Measurements from ENCODE around the gene MS4A18.

Gene MS4A18

DNA sequence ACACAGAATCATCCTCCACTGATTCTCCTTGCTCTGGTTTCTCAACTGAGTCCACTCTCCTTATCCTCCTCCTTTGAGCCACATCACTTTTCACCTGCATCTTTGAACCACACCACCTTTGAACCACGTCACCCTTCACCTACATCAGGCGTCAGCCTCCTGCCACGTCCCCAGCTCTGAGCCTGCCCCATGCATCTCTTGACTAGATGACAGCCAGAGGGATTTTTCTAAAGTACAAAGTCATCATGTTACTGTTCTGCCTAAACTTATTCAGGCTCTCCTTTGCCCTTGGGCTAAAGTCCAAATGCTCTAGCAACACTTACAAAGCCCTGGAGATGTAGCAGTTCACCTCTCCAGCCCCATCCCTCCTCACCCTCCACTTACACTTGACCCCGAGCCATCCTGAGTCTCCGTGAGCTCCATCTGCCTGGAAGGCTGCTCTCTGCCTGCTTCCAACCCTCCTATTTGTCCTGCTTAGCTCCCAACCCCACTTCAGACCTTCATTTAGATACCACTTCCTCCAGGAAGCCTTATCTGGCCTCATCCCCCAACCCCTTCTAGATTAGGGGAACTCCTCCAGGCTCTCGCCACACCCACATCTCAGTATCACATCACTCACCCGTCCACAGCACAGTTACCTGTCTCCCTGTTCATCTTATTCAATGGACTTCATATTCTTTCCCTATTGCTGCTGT is 56.9 kb downstream of the MS4A18 start:
- Histone ChIP-seq H3K27ac (ENCODE audit: low read length) (no peak overlapping the region), H3K27me3 (ENCODE audit: insufficient read depth, low read length, poor library complexity) (no peaks in the 10 kb centered on the region), H3K4me1 (ENCODE audit: insufficient read depth, low read length) (no peaks in the 10 kb centered on the region), H3K9ac (ENCODE audit: low read depth, low read length) (no peak overlapping the region), H3K4me3 (ENCODE audit: low read depth in 1 of 2, low read length in 2 of 2) (no peak overlapping the region), H3K9me3 (ENCODE audit: insufficient read depth, low read length, severe bottlenecking) (no peaks in the 10 kb centered on the region), H2AFZ (ENCODE audit: low read depth, low read length) (no peak overlapping the region), H3K36me3 (ENCODE audit: insufficient read depth, low read length) (no peaks in the 10 kb centered on the region), H4K20me1 (ENCODE audit: insufficient read depth, low read length) (no peaks in the 10 kb centered on the region), H3K79me2 (ENCODE audit: insufficient read depth, low read length) (no peaks in the 10 kb centered on the region), H3K4me2 (ENCODE audit: insufficient read depth, low read length) (no peak overlapping the region)
- DNase-seq (no peak), ATAC-seq (ENCODE audit: insufficient read depth, low read depth) (no peak)
- TF ChIP-seq EZH2 (IDR thresholded peaks at IDR 0.05; ENCODE audit: borderline replicate concordance, low read depth, low read length, severe bottlenecking): no peak
- TF ChIP-seq CTCF (IDR thresholded peaks at IDR 0.05; ENCODE audit: borderline replicate concordance, extremely low read depth, low read length, poor library complexity, severe bottlenecking): no peak

DNA sequence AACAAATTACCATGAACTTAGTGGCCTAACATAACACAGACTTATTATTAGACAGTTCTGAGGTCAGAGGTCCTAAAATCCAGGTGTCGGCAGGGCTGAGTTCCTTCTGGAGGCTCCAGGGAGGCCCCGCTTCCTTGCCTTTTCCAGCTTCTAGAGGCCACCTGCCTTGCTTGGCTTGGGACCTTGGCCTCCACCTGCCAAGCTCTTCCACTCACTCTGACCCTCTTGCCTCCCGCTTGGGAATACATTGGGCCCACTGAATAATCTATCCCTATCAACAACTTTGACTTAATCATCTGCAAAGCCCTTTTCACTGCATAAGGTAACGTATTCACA is 57.4 kb downstream of the MS4A18 start:
- ATAC-seq (ENCODE audit: insufficient read depth, low read depth) (no peak), DNase-seq (no peak)
- no peaks in the 10 kb centered on the region for H3K36me3 ChIP-seq (ENCODE audit: insufficient read depth, low read length)
- no peaks in the 10 kb centered on the region for H4K20me1 ChIP-seq (ENCODE audit: insufficient read depth, low read length)
- no peak overlapping the region for H3K27ac ChIP-seq (ENCODE audit: low read length)
- H3K9me3 ChIP-seq (ENCODE audit: insufficient read depth, low read length, severe bottlenecking): no peaks in the 10 kb centered on the region
- no peaks in the 10 kb centered on the region for H3K27me3 ChIP-seq (ENCODE audit: insufficient read depth, low read length, poor library complexity)
- no peaks in the 10 kb centered on the region for H3K4me1 ChIP-seq (ENCODE audit: insufficient read depth, low read length)
- no peak overlapping the region for H2AFZ ChIP-seq (ENCODE audit: low read depth, low read length)
- H3K4me3 ChIP-seq (ENCODE audit: low read depth in 1 of 2, low read length in 2 of 2): no peak overlapping the region
- TF ChIP-seq EZH2 (IDR thresholded peaks at IDR 0.05; ENCODE audit: borderline replicate concordance, low read depth, low read length, severe bottlenecking) (no peak), CTCF (IDR thresholded peaks at IDR 0.05; ENCODE audit: borderline replicate concordance, extremely low read depth, low read length, poor library complexity, severe bottlenecking) (no peak)
- no peak overlapping the region for H3K9ac ChIP-seq (ENCODE audit: low read depth, low read length)
- no peak overlapping the region for H3K4me2 ChIP-seq (ENCODE audit: insufficient read depth, low read length)
- H3K79me2 ChIP-seq (ENCODE audit: insufficient read depth, low read length): no peaks in the 10 kb centered on the region

DNA sequence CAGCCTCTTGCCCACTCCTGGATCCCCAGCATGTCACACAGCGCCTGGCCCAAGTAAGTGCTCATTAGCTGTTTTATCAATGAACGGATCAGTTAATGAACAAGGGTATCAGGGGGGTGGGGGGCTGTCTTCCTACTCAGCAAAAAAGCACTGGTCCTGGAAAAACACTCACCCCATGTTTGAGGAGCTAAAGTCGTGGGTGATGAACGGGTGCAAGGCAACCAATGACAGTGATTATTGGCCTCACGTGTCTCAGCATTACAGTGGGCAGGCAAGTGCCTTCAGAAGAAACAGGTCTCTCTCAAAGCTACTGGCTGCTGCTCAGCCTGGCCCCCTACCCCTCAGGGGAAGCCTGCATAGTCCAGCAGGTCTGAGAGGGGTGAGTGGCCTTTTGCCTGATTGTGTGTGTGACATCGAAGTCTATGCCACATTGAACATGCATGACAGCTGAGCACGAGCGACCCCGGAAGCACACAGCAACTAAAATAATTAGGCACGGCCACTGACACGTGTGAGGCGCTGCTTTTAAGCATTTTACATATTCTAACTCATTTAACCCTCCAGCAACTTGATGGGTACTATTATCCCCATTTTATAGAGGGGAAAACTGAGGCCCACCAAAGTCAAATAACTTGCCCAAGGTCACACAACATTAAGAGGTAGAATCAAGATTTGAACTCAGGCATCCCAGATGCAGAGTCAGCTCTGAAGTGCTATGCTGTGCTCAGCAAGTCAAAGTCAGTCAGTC is 58.0 kb downstream of the MS4A18 start:
- Histone ChIP-seq H3K4me1 (ENCODE audit: insufficient read depth, low read length) (no peaks in the 10 kb centered on the region), H3K4me3 (ENCODE audit: low read depth in 1 of 2, low read length in 2 of 2) (no peak overlapping the region), H3K4me2 (ENCODE audit: insufficient read depth, low read length) (no peak overlapping the region), H2AFZ (ENCODE audit: low read depth, low read length) (no peak overlapping the region), H4K20me1 (ENCODE audit: insufficient read depth, low read length) (no peaks in the 10 kb centered on the region), H3K9me3 (ENCODE audit: insufficient read depth, low read length, severe bottlenecking) (no peaks in the 10 kb centered on the region), H3K27ac (ENCODE audit: low read length) (no peak overlapping the region), H3K9ac (ENCODE audit: low read depth, low read length) (no peak overlapping the region), H3K36me3 (ENCODE audit: insufficient read depth, low read length) (no peaks in the 10 kb centered on the region), H3K27me3 (ENCODE audit: insufficient read depth, low read length, poor library complexity) (no peaks in the 10 kb centered on the region), H3K79me2 (ENCODE audit: insufficient read depth, low read length) (no peaks in the 10 kb centered on the region)
- DNase-seq (no peak), ATAC-seq (ENCODE audit: insufficient read depth, low read depth) (no peak)
- TF ChIP-seq EZH2 (IDR thresholded peaks at IDR 0.05; ENCODE audit: borderline replicate concordance, low read depth, low read length, severe bottlenecking): no peak
- no peak for TF ChIP-seq CTCF (IDR thresholded peaks at IDR 0.05; ENCODE audit: borderline replicate concordance, extremely low read depth, low read length, poor library complexity, severe bottlenecking)
